DMS 273 treated with DMSO at 0.1 percent for 48 hours (cell line): ENCODE results near the gene NME4.
"Not testable (repeated sequence)": the region's sequence is repeated elsewhere in the genome, so short reads cannot be mapped to it uniquely, and the experiment has no call there.

ENCODE experiments used
- DNase-seq: peaks from one replicate; lab custom pipeline; 2025; lab: John Stamatoyannopoulos, UW

Gene NME4

GRCh38 chr16:398561-399339 is 1.8 kb downstream of the NME4 start:
- no peak for DNase-seq

- no peak for DNase-seq
Measured at GRCh38 chr16:399340-400019, 2.5 kb downstream of the NME4 start.

DNA sequence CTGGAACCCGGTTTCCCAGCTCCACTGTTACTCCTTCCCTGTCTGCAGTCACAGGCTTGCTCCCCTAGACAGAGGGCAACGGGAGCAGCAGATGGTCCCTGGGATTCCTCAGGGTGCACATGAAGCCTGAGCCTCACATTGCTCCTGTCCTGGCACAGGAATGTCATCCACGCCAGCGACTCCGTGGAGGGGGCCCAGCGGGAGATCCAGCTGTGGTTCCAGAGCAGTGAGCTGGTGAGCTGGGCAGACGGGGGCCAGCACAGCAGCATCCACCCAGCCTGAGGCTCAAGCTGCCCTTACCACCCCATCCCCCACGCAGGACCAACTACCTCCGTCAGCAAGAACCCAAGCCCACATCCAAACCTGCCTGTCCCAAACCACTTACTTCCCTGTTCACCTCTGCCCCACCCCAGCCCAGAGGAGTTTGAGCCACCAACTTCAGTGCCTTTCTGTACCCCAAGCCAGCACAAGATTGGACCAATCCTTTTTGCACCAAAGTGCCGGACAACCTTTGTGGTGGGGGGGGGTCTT is 3.1 kb downstream of the NME4 start:
- DNase-seq: no peak

DNA sequence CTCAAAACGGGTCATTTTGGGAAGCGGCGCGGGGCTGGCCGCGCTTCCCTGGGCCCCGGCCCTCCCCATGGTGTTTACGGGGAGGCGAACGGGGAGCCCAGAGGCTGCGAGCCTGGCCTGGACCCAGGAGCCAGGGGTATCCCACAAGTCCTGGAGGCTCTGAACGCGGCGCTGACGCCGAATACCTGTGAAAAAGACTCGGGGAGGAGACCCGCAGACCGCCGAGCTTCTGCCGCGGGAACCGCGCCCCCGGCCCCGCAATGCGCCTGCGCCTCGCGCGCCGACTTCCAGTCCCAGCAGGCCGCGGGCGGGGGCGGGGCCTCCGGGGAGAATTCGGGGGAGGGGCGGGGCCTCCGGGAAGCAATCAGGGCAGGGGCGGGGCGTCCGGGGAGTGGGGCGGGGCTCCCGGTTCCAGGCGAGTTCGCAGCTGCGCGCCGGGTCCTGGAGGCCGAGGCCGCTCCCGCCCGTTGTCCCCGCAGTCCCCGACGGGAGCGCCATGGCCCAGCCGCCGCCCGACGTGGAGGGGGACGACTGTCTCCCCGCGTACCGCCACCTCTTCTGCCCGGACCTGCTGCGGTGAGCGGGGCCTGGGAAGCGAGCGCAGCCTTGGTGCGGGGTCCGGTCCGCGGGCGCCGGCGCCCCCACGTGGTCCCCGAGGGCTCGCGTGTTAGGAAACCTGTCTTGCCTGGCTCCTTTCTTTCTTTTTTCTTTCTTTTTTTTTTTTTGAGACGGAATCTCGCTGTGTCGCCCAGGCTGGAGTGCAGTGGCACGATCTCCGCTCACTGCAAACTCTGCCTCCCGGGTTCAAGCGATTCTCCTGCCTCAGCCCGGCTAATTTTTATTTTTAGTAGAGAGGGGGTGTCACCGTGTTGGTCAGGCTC is 4.7 kb downstream of the NME4 start, which contains the start of gene DECR2:
Gene DECR2, plus strand, starts transcription at position 418 of the 881 bp plus-strand sequence. Its CDS starts 79 bp downstream, at position 497.
- peak; percentile 74 for DNase-seq

- no peak for DNase-seq
Measured at GRCh38 chr16:404971-405486, 8.0 kb downstream of the NME4 start.

- DNase-seq: no peak
Measured at GRCh38 chr16:405548-406506, 8.8 kb downstream of the NME4 start.

DNA sequence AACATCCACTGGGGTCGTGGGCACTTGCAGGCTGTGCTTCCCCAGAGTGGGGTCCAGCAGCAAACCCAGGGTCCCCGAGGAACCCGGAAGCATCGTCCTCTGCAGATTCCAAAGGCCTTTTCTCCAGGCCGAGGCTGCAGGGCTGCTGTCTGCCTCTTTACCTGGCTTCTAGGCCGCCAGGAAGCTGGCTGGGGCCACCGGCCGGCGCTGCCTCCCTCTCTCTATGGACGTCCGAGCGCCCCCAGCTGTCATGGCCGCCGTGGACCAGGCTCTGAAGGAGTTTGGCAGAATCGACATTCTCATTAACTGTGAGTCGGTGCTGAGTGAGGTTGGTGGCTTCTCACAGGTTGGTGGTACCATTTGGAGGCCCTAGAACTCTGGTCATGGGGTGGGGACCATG is 10.3 kb downstream of the NME4 start:
- no peak for DNase-seq

GRCh38 chr16:410516-411178 is 13.6 kb downstream of the NME4 start:
- DNase-seq: no peak

DNA sequence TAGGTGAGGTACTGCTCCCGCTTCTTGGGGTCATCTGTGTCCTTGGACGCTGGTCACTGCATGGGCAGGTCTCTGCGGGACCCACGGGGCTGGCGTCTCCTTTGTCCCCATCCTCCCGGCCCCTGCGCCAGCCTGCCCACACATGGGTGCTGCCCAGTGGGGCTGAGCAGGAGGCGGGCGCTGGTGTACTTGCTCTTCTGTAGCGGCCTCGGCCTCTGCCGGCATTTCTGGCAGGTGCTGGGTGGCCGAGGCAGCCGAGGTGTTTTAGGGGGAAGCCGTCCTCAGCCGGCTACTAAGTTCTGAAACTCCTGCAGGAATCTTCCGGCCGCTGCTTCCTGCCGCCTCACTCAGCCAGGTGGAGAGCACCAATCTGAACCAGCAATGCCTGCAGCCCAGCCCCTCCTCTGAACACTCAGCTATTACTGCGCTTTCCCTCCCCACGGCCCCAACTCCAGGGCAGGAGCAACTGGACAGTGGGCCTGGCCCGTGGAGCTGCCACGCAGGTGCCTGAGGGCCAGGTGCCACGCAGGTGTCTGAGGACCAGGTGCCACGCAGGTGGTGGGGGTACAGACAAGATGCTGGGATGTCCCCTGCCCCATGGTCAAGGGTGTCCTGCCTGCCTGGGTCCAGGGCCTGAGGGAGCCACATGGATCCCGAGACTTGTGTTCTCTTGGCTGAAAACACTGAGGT is 14.7 kb downstream of the NME4 start:
- no peak for DNase-seq

DNA sequence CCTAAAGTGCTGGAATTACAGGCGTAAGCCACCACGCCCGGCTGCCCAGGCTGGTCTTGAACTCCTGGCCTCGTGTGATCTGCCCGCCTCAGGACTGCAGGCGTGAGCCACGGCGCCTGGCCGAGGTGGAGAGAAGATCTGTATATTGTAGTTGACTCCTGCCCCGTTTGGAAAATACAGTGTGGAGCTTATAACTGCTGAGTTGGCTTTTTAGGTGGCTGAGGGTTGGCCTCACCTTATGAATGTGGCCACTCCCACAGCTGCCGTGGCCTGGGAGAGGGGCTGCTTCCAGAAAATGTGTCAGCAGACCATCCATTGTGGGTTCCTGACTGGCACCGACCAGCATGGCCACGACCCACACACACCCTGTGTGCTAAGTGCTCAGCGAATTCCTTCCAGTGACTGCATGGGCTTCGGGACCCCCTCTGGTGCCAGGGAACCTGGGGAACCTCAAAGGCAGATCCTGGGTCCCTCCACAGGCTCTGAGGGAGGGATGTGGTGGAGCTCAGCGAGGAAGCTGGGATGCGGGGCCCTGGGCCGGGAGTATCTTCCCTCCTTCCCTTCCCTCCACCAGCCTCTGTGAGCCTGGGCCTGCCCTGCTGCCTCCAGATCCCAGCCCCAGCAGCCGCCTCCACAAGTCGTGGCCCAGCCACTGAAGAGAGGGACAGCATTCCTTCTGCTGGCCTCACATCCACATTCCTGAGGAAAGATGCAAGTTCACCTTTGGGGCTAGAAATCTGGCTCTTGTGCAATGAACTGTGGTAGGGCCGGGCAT is 17.6 kb downstream of the NME4 start:
- DNase-seq: no peak

GRCh38 chr16:415170-415498 is 18.1 kb downstream of the NME4 start:
- not testable (repeated sequence) for DNase-seq

GRCh38 chr16:422179-422578 is 25.2 kb downstream of the NME4 start:
- not testable (repeated sequence) for DNase-seq

DNA sequence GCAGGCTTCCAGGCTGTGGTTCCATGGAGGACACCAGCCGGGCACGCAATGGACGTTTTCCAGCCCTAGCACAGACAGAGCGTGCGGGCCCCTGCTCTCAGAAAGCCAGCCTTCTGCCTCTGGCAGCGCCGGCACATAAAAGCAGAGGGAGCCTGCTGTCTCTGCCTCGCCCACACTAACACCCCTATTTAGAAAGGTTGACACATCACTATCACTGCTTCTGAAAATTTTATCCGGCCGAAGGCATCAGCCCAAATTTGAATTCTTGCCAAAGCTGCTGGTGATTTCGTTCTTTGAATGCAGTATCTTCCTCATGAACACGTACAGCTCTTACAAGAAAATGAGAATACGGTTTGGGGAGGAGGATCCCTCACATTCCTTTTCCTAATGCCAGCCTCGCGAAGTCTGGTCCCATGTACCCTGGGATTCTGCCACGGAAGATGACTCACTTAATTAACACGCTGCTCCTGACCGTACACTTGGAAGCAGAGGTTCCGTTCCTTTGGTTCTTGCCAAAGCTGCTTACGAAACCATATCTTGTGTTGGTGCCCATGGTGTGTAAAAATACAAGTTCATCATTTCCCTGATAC is 27.1 kb downstream of the NME4 start:
- peak; percentile 15 for DNase-seq

DNA sequence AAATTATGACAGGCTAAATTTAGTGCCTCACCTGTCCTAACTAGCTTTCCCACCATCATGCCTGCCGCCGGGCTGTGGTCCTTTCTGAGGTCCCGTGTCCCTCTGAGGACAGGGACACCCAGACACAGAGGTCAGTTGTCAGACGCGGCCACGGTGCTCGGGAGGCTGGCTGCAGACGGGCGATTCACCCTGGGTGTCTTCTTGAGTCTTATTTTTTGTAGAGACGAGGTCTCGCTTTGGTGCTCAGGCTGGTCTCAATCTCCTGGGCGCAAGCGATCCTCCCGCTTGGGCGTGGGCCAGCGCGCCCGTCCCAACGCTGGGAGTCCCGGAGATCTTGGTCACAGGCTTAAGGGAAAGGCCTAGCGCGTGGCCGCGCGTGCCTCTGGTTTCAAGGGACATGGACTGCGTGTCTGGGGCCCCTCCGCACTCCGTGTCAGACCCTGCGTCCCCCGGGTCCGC is 27.7 kb downstream of the NME4 start:
- no peak for DNase-seq

DNA sequence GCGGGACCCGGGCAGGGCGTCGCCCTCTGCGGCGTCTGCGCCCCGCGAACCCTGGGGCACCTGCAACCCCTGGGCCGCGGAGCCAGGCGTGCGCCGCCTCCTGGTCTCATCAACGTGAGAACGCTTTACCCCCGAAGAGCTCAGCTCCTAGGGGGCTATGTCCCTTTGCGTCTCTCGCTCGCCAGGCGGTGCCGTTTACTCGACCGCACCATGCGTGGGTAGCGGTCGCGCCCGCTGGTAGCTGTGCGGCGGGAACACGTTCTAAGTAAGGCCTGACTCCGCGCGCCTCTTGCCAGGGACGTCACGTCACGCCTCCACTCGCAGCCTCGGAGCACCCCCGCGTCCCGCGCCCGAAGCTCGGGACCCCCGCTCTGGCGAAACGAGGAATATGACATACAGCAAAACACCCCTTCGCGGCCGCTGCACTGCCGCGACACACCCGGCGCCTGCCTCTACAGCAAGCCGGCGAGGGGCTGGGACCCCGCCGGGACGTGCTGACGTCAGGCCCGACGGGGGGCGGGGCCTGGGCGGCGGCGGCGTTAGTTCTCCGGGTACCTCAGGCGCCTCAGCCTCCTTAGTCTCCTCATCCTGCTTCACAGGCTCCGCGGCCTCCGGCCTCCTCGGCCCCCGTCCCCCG is 28.2 kb downstream of the NME4 start, which contains the start of gene RAB11FIP3:
Gene RAB11FIP3, plus strand, starts transcription at position 568 of the 637 bp plus-strand sequence. CDS start 358 bp downstream, outside the sequence.
- DNase-seq: peak; percentile 41

DNA sequence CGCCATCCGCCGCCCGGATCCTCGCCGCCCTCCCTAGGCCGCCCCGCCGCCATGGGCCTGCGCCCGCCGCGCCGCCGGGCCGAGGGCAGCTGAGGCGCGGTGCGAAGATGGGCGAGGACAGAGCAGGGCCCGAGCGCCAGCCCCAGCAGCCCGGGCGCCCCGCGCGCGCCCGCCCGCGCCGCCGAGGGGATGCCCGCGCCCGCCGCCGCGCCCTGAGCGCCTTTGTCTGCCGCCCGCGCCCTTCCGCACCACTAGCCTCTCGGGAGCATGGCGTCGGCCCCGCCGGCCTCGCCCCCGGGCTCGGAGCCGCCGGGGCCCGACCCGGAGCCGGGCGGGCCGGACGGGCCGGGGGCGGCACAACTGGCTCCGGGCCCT is 28.7 kb downstream of the NME4 start:
- DNase-seq: no peak

DNA sequence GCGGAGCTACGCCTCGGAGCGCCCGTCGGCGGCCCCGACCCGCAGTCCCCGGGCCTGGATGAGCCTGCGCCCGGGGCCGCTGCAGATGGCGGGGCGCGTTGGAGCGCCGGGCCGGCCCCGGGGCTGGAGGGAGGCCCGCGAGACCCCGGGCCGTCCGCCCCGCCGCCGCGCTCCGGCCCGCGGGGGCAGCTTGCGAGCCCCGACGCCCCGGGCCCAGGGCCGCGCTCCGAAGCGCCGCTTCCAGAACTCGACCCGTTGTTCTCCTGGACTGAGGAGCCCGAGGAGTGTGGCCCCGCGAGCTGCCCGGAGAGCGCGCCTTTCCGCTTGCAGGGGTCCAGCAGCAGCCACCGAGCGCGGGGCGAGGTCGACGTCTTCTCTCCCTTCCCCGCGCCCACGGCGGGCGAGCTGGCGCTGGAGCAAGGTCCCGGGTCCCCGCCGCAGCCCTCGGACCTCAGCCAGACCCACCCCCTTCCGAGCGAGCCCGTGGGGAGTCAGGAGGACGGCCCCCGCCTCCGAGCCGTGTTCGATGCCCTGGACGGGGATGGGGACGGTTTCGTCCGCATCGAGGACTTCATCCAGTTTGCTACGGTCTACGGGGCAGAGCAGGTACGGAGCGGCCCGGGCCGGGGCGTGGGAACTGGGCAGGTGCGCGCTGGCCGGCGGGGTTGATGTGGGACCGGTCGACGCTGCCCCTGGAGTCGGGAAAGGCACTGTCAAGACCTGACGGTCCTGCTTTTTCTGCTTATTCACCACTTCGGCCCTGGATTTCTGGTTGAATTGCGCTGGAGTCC is 29.3 kb downstream of the NME4 start:
- no peak for DNase-seq
